Keratinocyte (primary cell): ENCODE data around the gene SLC22A3. TPM values are rescaled to one million over a fixed set of nuclear protein-coding genes. Genes with fewer than 3 reads are reported as not detected.

Source experiments
- DNase-seq: peaks from one replicate; pipeline ENCODE4 v3.0.0-alpha.2; 2011; ENCODE audit warnings: low read depth, missing footprints, low spot score
- FAIRE-seq: peaks from 2 replicates; lab custom pipeline; 2011; peaks lifted over from hg19 to GRCh38; lab: Jason Lieb, UNC
- H2AFZ ChIP-seq: 2 replicates; pipeline ENCODE4 v1.6.0; 2012; ENCODE audit warnings: low read length, control low read depth, inconsistent platforms; ENCODE audit not compliant: control insufficient read depth
- H3K27ac ChIP-seq: 2 replicates; pipeline ENCODE4 v1.5.1; 2011; ENCODE audit warnings: low read length; ENCODE audit not compliant: control insufficient read depth, insufficient read depth
- H3K27me3 ChIP-seq: 3 replicates; pipeline ENCODE4 v1.6.0; 2011; ENCODE audit warnings: low read length; ENCODE audit not compliant: control insufficient read depth, insufficient read depth; ENCODE audit errors: extremely low read depth
- H3K36me3 ChIP-seq, 2 experiments: 2 replicates in 1 of 2; 3 replicates in 1 of 2; pipeline ENCODE4 v1.5.1; 2011; ENCODE audit warnings: low read length in 2 of 2, mild to moderate bottlenecking in 1 of 2; ENCODE audit not compliant: control insufficient read depth in 2 of 2, insufficient read depth in 2 of 2; ENCODE audit errors: extremely low read depth in 1 of 2
- H3K4me1 ChIP-seq: 3 replicates; pipeline ENCODE4 v1.5.1; 2011; ENCODE audit warnings: low read length; ENCODE audit not compliant: control insufficient read depth, insufficient read depth; ENCODE audit errors: extremely low read depth
- H3K4me2 ChIP-seq: 3 replicates; pipeline ENCODE4 v1.6.0; 2011; ENCODE audit warnings: low read depth, low read length; ENCODE audit not compliant: control insufficient read depth, insufficient read depth; ENCODE audit errors: extremely low read depth
- H3K4me3 ChIP-seq, 3 experiments: fragments of 200-600 bp in 1 of 3; sonication (generic) in 1 of 3; 2 replicates in 2 of 3; 3 replicates in 1 of 3; pipeline ENCODE4 v1.5.1; 2011 to 2016; ENCODE audit warnings: low read length in 3 of 3, mild to moderate bottlenecking in 3 of 3, control low read depth in 2 of 3, inconsistent platforms in 1 of 3, low read depth in 1 of 3, mixed read lengths in 1 of 3, mixed run types in 1 of 3, moderate library complexity in 1 of 3; ENCODE audit not compliant: control insufficient read depth in 2 of 3, insufficient read depth in 2 of 3; ENCODE audit errors: extremely low read depth in 1 of 3
- H3K79me2 ChIP-seq: 2 replicates; pipeline ENCODE4 v1.6.0; 2012; ENCODE audit warnings: low read length; ENCODE audit not compliant: control insufficient read depth, insufficient read depth
- H3K9ac ChIP-seq: 3 replicates; pipeline ENCODE4 v1.6.0; 2011; ENCODE audit warnings: low read length; ENCODE audit not compliant: control insufficient read depth, insufficient read depth; ENCODE audit errors: extremely low read depth
- H3K9me1 ChIP-seq: 3 replicates; pipeline ENCODE4 v1.6.0; 2011; ENCODE audit warnings: low read length; ENCODE audit not compliant: control insufficient read depth, insufficient read depth; ENCODE audit errors: extremely low read depth
- H3K9me3 ChIP-seq: 2 replicates; pipeline ENCODE4 v1.5.1; 2012; ENCODE audit warnings: low read depth, low read length; ENCODE audit not compliant: control insufficient read depth
- H4K20me1 ChIP-seq: 3 replicates; pipeline ENCODE4 v1.6.0; 2011; ENCODE audit warnings: low read length; ENCODE audit not compliant: control insufficient read depth, insufficient read depth; ENCODE audit errors: extremely low read depth
- EZH2 ChIP-seq: IDR thresholded peaks from one replicate; pipeline ENCODE4 v1.6.1; 2012; ENCODE audit warnings: inconsistent platforms, mild to moderate bottlenecking, low read length, moderate library complexity
- dilution Hi-C: fragments of 300-500 bp; cut with MboI; formaldehyde crosslinking; loops from one replicate; pipeline ENCODE4 v1.7.0; 2020; ENCODE audit warnings: low sequenced_read_pairs; ENCODE audit not compliant: extremely low pct_ligation_motif_present
- polyA plus RNA-seq, 5 experiments: library from polyadenylated mRNA; depleted of rRNA in 3 of 5; stranded (reverse) in 3 of 5; stranded (forward) in 1 of 5; unstranded in 1 of 5; fragments of >200 nt; gene quantifications; 1 replicate in 1 of 5; 2 replicates in 3 of 5; 3 replicates in 1 of 5; pipeline versions ENCODE4 v1.2.1 to v1.2.3, GENCODE V29; 2011 to 2012; ENCODE audit warnings: missing spikeins in 2 of 5, low read depth in 1 of 5, low replicate concordance in 1 of 5
- TF ChIP-seq, protein P1 (sequence below), 3 experiments: IDR thresholded peaks in 1 of 3; conservative IDR thresholded peaks in 1 of 3; optimal IDR thresholded peaks in 1 of 3; 2 replicates in 2 of 3; 3 replicates in 1 of 3; pipeline versions ENCODE3 to v1.5.1; 2011; ENCODE audit warnings: low read length in 3 of 3, mild to moderate bottlenecking in 3 of 3, moderate library complexity in 2 of 3, control low read depth in 1 of 3, inconsistent platforms in 1 of 3; ENCODE audit not compliant: insufficient read depth in 2 of 3; ENCODE audit errors: extremely low read depth in 1 of 3

SLC22A3 gene
- polyA plus RNA-seq, 1 donor (not counting 4 experiments of a cell fraction or from before 2014, with no cell fraction given), result 1.8 TPM

DNA sequence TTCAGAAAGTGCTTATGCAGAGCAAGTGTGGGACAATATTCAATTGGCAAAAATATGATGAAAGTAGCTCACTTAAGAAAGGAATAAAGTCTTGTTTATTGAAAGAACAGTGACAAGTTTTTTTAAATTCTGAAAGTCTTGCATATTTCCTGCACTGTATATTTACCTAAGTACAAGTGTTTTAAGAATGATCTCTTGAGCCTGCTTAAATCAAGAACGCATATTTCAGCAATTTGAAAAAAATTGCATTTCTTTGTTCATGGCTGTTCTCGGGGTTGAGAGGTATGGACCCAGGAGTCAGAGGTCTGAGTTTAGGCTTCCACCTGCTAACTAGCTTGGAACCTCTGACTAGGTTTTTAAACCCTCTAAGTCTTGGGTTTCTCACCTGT lies 27.4 kb downstream of the SLC22A3 start:
- no peak overlapping the region for H3K9ac ChIP-seq
- no peak overlapping the region for H3K27ac ChIP-seq
- H3K36me3 ChIP-seq, result no peaks in the 10 kb centered on the region
- FAIRE-seq (no peak), DNase-seq (no peak)
- dilution Hi-C loops, result no loop called here
- no peak overlapping the region for H3K4me2 ChIP-seq
- H3K4me3 ChIP-seq, result no peak overlapping the region
- no peaks in the 10 kb centered on the region for H3K9me1 ChIP-seq
- H3K79me2 ChIP-seq, result no peaks in the 10 kb centered on the region
- H3K27me3 ChIP-seq, result no peaks in the 10 kb centered on the region
- TF ChIP-seq, protein P1, sequence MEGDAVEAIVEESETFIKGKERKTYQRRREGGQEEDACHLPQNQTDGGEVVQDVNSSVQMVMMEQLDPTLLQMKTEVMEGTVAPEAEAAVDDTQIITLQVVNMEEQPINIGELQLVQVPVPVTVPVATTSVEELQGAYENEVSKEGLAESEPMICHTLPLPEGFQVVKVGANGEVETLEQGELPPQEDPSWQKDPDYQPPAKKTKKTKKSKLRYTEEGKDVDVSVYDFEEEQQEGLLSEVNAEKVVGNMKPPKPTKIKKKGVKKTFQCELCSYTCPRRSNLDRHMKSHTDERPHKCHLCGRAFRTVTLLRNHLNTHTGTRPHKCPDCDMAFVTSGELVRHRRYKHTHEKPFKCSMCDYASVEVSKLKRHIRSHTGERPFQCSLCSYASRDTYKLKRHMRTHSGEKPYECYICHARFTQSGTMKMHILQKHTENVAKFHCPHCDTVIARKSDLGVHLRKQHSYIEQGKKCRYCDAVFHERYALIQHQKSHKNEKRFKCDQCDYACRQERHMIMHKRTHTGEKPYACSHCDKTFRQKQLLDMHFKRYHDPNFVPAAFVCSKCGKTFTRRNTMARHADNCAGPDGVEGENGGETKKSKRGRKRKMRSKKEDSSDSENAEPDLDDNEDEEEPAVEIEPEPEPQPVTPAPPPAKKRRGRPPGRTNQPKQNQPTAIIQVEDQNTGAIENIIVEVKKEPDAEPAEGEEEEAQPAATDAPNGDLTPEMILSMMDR (optimal IDR thresholded peaks at IDR 0.05 in 1 of 3, IDR thresholded peaks at IDR 0.05 in 1 of 3, conservative IDR thresholded peaks at IDR 0.05 in 1 of 3; ENCODE audit: extremely low read depth in 1 of 3, insufficient read depth in 2 of 3, low read length in 3 of 3), result no peak
- TF ChIP-seq EZH2, result no peak
- H2AFZ ChIP-seq, result no peak overlapping the region
- peaks cover 26% of the 10 kb centered on the region for H3K4me1 ChIP-seq
- no peaks in the 10 kb centered on the region for H4K20me1 ChIP-seq
- H3K9me3 ChIP-seq, result no peaks in the 10 kb centered on the region

DNA sequence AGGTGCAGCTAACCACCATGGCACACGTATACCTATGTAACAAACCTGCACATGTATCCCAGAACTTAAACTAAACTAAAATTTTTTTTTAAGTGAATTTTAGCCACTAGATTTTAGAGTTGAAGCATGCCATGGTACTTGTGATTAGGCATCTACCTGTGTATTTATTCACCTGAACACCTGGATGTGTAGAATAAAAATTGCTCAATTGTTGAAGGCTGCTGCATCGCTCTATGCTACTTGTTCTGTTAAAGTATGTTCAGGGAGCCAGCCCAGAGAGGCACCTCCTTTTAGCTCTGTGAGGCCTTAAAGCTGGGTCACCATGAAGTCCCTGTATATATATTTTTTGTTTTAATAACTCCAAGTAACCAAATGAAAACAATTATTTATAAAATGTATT lies 28.3 kb downstream of the SLC22A3 start:
- no peak overlapping the region for H2AFZ ChIP-seq
- no peak for FAIRE-seq
- no peak for DNase-seq
- H3K4me1 ChIP-seq, result peaks cover 29% of the 10 kb centered on the region
- no peaks in the 10 kb centered on the region for H3K9me3 ChIP-seq
- no peak overlapping the region for H3K9ac ChIP-seq
- no peaks in the 10 kb centered on the region for H3K9me1 ChIP-seq
- no peaks in the 10 kb centered on the region for H3K79me2 ChIP-seq
- H4K20me1 ChIP-seq, result no peaks in the 10 kb centered on the region
- dilution Hi-C loops, result no loop called here
- no peak for TF ChIP-seq EZH2
- TF ChIP-seq, protein P1 (optimal IDR thresholded peaks at IDR 0.05 in 1 of 3, IDR thresholded peaks at IDR 0.05 in 1 of 3, conservative IDR thresholded peaks at IDR 0.05 in 1 of 3; ENCODE audit: extremely low read depth in 1 of 3, insufficient read depth in 2 of 3, low read length in 3 of 3), result no peak
- H3K4me2 ChIP-seq, result no peak overlapping the region
- H3K27ac ChIP-seq, result no peak overlapping the region
- H3K4me3 ChIP-seq, result no peak overlapping the region
- H3K27me3 ChIP-seq, result no peaks in the 10 kb centered on the region
- no peaks in the 10 kb centered on the region for H3K36me3 ChIP-seq
